CD4-positive, alpha-beta T cell (primary cell): Measurements from ENCODE around the gene GPC6. TPM values are rescaled to one million over a fixed set of nuclear protein-coding genes. Genes with fewer than 3 reads are reported as not detected.

Source experiments
- ATAC-seq: fragments of 200-7000 bp; cut with Tn5 transposase; one replicate; pipeline ENCODE4 v1.10.0; 2022; ENCODE audit warnings: mild to moderate bottlenecking; ENCODE audit not compliant: poor library complexity
- CTCF ChIA-PET: fragments of 350-600 bp; sonication (Branson Sonifier 250); formaldehyde crosslinking; loops from one replicate; lab custom pipeline; 2021; ENCODE audit warnings: antibody characterized with exemption, inconsistent platforms; lab: Charles Lee
- POLR2A ChIA-PET: fragments of 350-600 bp; sonication (Branson Sonifier 250); formaldehyde crosslinking; loops from one replicate; lab custom pipeline; 2021; ENCODE audit warnings: antibody characterized with exemption, inconsistent platforms; lab: Charles Lee
- DNase-seq, 14 experiments: peaks; one replicate each; pipeline ENCODE4 v3.0.0-alpha.2; 2013 to 2020; ENCODE audit warnings: mixed read lengths in 2 of 14
- H3K27ac ChIP-seq, 2 donors: one replicate each; pipeline versions ENCODE4 v1.5.1 to v1.7.0; 2013; ENCODE audit warnings: low read length in 2 of 2, low read depth in 1 of 2, mild to moderate bottlenecking in 1 of 2
- H3K27me3 ChIP-seq, 2 experiments: 1 replicate in 1 of 2; 2 replicates in 1 of 2; pipeline versions ENCODE4 v1.6.1 to v1.7.0; 2013; ENCODE audit warnings: low read length in 2 of 2, control low read depth in 1 of 2, mild to moderate bottlenecking in 1 of 2, moderate library complexity in 1 of 2; ENCODE audit not compliant: insufficient read depth in 2 of 2, control insufficient read depth in 1 of 2
- H3K36me3 ChIP-seq: one replicate; pipeline ENCODE4 v1.6.1; 2013; ENCODE audit warnings: low read length, control low read depth; ENCODE audit not compliant: insufficient read depth
- H3K4me1 ChIP-seq: one replicate; pipeline ENCODE4 v1.6.1; 2013; ENCODE audit warnings: low read length, control low read depth; ENCODE audit not compliant: insufficient read depth
- H3K4me3 ChIP-seq: one replicate; pipeline ENCODE4 v1.5.1; 2013; ENCODE audit warnings: mild to moderate bottlenecking, low read length, moderate library complexity
- H3K9me3 ChIP-seq, 2 experiments: 1 replicate in 1 of 2; 2 replicates in 1 of 2; pipeline versions ENCODE4 v1.6.1 to v1.7.0; 2013; ENCODE audit warnings: low read length in 2 of 2, mild to moderate bottlenecking in 2 of 2, control low read depth in 1 of 2, moderate library complexity in 1 of 2; ENCODE audit not compliant: control insufficient read depth in 1 of 2, insufficient read depth in 1 of 2
- H3K27ac Mint-ChIP-seq: one replicate; pipeline ENCODE4 v1.8.0; 2020; ENCODE audit warnings: mixed read lengths
- H3K27me3 Mint-ChIP-seq: one replicate; pipeline ENCODE4 v1.8.0; 2021; ENCODE audit warnings: mixed read lengths
- H3K36me3 Mint-ChIP-seq: one replicate; pipeline ENCODE4 v1.8.0; 2021; ENCODE audit warnings: low read depth, mixed read lengths
- H3K4me1 Mint-ChIP-seq: one replicate; pipeline ENCODE4 v1.8.0; 2021; ENCODE audit warnings: low read depth, mixed read lengths
- H3K4me3 Mint-ChIP-seq: one replicate; pipeline ENCODE4 v1.8.0; 2020; ENCODE audit warnings: mild to moderate bottlenecking, mixed read lengths
- H3K9me3 Mint-ChIP-seq: one replicate; pipeline ENCODE4 v1.8.0; 2020; ENCODE audit warnings: mixed read lengths
- intact Hi-C, 2 experiments: fragments of 100-400 bp; cut with DNase I in 1 of 2; cut with micrococcal nuclease in 1 of 2; formaldehyde crosslinking; loops; one replicate each; pipeline versions ENCODE4 v1.15.1 to v1.9.0; 2023 to 2025; cut with DNase I, micrococcal nuclease
- total RNA-seq, 174 experiments: library from RNA in 2 of 174; stranded (reverse) in 2 of 174; gene quantifications; one replicate each; pipeline ENCODE4 v1.2.3 and lab custom pipeline; 2021 to 2026
- TF ChIP-seq, protein P1 (sequence below): fragments of 200-600 bp; IDR thresholded peaks from one replicate; pipeline ENCODE4 v1.8.0; 2022; ENCODE audit warnings: antibody characterized with exemption, mild to moderate bottlenecking

The GPC6 gene
- total RNA-seq, 2 experiments from 2014 or later, result not detected

DNA sequence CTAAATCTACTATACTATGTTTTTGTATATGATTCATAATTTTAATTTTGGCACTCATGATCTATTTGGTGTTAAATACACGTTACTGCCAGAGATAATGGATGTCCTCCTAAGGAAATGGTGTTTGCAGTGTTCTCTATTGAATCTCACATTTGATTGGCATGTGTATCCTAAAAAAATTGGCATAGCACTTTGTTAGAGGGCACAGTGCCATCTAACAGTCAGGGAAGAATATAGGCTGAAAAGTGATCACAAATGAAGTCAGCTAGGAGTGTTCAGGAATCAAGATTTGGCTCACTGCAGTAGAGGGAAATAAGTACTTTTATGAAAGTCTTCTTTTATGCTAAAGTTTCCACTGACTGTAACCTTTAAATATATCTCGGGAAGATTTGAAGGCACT lies 624.6 kb downstream of the GPC6 start:
- intact Hi-C loops, result no loop called here
- Histone ChIP-seq H3K27me3 (peaks cover 0 to 3% of the 10 kb centered on the region in 2 experiments), H3K4me3 (no peak overlapping the region), H3K9me3 (no peaks in the 10 kb centered on the region), H3K4me1 (no peaks in the 10 kb centered on the region), H3K36me3 (no peaks in the 10 kb centered on the region), H3K27ac (no peak overlapping the region)
- CTCF ChIA-PET, result no interaction called here
- Mint-ChIP-seq H3K9me3 (peaks cover 2% of the 10 kb centered on the region), H3K4me3 (no peak overlapping the region), H3K36me3 (no peaks in the 10 kb centered on the region), H3K4me1 (no peaks in the 10 kb centered on the region), H3K27me3 (no peaks in the 10 kb centered on the region), H3K27ac (no peak overlapping the region)
- DNase-seq (no peak), ATAC-seq (no peak)
- TF ChIP-seq, protein P1, sequence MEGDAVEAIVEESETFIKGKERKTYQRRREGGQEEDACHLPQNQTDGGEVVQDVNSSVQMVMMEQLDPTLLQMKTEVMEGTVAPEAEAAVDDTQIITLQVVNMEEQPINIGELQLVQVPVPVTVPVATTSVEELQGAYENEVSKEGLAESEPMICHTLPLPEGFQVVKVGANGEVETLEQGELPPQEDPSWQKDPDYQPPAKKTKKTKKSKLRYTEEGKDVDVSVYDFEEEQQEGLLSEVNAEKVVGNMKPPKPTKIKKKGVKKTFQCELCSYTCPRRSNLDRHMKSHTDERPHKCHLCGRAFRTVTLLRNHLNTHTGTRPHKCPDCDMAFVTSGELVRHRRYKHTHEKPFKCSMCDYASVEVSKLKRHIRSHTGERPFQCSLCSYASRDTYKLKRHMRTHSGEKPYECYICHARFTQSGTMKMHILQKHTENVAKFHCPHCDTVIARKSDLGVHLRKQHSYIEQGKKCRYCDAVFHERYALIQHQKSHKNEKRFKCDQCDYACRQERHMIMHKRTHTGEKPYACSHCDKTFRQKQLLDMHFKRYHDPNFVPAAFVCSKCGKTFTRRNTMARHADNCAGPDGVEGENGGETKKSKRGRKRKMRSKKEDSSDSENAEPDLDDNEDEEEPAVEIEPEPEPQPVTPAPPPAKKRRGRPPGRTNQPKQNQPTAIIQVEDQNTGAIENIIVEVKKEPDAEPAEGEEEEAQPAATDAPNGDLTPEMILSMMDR, result no peak
- POLR2A ChIA-PET, result no interaction called here

DNA sequence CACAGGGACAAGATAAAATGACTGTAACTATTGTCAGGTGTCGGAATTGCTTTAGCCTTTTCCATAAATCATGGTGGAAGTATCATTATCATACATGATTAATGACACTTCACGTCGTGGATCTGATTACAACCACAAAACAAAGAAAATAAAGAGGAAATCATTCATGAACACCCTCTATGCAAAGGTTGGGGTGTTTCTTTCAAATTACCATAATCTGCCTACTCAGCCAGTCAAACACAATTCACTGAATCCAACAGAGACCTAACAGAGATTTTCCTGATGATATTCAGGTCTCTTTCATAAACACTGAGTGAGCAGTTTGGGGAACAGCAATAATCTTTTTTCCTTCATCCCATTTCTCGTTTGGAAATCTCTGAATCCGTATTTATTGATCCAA lies 627.3 kb downstream of the GPC6 start:
- intact Hi-C loops, result no loop called here
- no peak for DNase-seq
- POLR2A ChIA-PET, result no interaction called here

DNA sequence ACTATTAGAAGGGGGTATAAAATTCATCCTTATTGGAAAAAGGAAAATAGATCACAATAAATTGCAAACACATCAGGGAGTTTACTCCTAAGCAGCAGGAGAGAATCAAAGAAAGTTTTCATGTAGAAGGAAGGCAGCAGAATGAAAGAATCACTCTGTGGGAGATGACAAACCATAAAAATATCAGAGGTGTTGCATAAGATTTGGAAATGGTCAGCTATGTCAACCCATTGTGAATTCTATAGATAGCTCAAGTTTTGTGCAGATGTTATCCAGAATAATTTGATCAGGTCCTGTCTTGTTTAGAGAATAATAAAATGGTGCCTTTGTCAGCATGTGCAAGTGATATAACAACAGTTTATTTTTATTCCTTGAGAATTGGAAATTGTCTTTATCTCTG lies 630.5 kb downstream of the GPC6 start:
- Histone ChIP-seq H3K36me3 (no peaks in the 10 kb centered on the region), H3K4me1 (no peaks in the 10 kb centered on the region), H3K4me3 (no peak overlapping the region), H3K27ac (no peak overlapping the region), H3K9me3 (no peaks in the 10 kb centered on the region), H3K27me3 (no peaks in the 10 kb centered on the region)
- intact Hi-C loops, result no loop called here
- no peak overlapping the region for H3K27ac Mint-ChIP-seq
- H3K36me3 Mint-ChIP-seq, result no peaks in the 10 kb centered on the region
- ChIA-PET CTCF (no interaction called here), POLR2A (no interaction called here)
- H3K27me3 Mint-ChIP-seq, result no peaks in the 10 kb centered on the region
- H3K9me3 Mint-ChIP-seq, result no peaks in the 10 kb centered on the region
- no peak for ATAC-seq
- H3K4me3 Mint-ChIP-seq, result no peak overlapping the region
- no peak for DNase-seq
- TF ChIP-seq, protein P1, result no peak
- H3K4me1 Mint-ChIP-seq, result no peaks in the 10 kb centered on the region

More for the DNA sequence above, 627.3 kb downstream of the GPC6 start:
- no peaks in the 10 kb centered on the region for H3K36me3 ChIP-seq
- H3K36me3 Mint-ChIP-seq, result no peaks in the 10 kb centered on the region
- TF ChIP-seq, protein P1, result no peak
- no peaks in the 10 kb centered on the region for H3K9me3 ChIP-seq
- H3K4me1 ChIP-seq, result no peaks in the 10 kb centered on the region
- H3K4me3 Mint-ChIP-seq, result no peak overlapping the region
- no peaks in the 10 kb centered on the region for H3K9me3 Mint-ChIP-seq
- H3K27me3 Mint-ChIP-seq, result no peaks in the 10 kb centered on the region
- no peak overlapping the region for H3K27ac ChIP-seq
- H3K27ac Mint-ChIP-seq, result no peak overlapping the region
- no peak overlapping the region for H3K4me3 ChIP-seq
- no peaks in the 10 kb centered on the region for H3K4me1 Mint-ChIP-seq
- CTCF ChIA-PET, result no interaction called here
- no peak for ATAC-seq
- H3K27me3 ChIP-seq, result no peaks in the 10 kb centered on the region
